Stimulated activated memory B cell treated with anti-CD40 and anti-IgM and Interleukin-4, amounts not matched to agents 10 μg/mL and 1 μg/mL and 100 μg/mL, for 72 hours (primary cell): ENCODE results near the gene SOS1.
A peak's percentile ranks its signal among the peaks of the same experiment; 100 is the strongest.
"Not testable (repeated sequence)": the region's sequence is repeated elsewhere in the genome, so short reads cannot be mapped to it uniquely, and the experiment has no call there.

ENCODE experiments used
- ATAC-seq: fragments of 150-1000 bp; cut with Tn5 transposase; 2 replicates; pipeline ENCODE4 v1.10.0; 2021
- H3K27ac Mint-ChIP-seq: one replicate; pipeline ENCODE4 v1.8.0; 2022; ENCODE audit warnings: mild to moderate bottlenecking, mixed read lengths
- H3K27me3 Mint-ChIP-seq: one replicate; pipeline ENCODE4 v1.8.0; 2022; ENCODE audit warnings: mixed read lengths
- H3K36me3 Mint-ChIP-seq: one replicate; pipeline ENCODE4 v1.8.0; 2022; ENCODE audit warnings: mixed read lengths
- H3K4me1 Mint-ChIP-seq: one replicate; pipeline ENCODE4 v1.8.0; 2022; ENCODE audit warnings: mixed read lengths
- H3K4me3 Mint-ChIP-seq: one replicate; pipeline ENCODE4 v1.8.0; 2022; ENCODE audit warnings: mild to moderate bottlenecking, moderate library complexity, mixed read lengths
- H3K9me3 Mint-ChIP-seq: one replicate; pipeline ENCODE4 v1.8.0; 2022; ENCODE audit warnings: mixed read lengths

The SOS1 gene

GRCh38 chr2:38959938-38960608 is 160.8 kb downstream of the SOS1 start:
- Mint-ChIP-seq H3K4me3 (peak overlapping the region; percentile 74), H3K27ac (peak overlapping the region; percentile 22), H3K9me3 (peaks cover 2% of the 10 kb centered on the region), H3K27me3 (no peaks in the 10 kb centered on the region), H3K4me1 (no peaks in the 10 kb centered on the region), H3K36me3 (no peaks in the 10 kb centered on the region)
- peak; percentile 91 for ATAC-seq

- H3K36me3 Mint-ChIP-seq = no peaks in the 10 kb centered on the region
- H3K4me3 Mint-ChIP-seq = peak overlapping the region; percentile 57
- peaks cover 2% of the 10 kb centered on the region for H3K9me3 Mint-ChIP-seq
- no peaks in the 10 kb centered on the region for H3K4me1 Mint-ChIP-seq
- ATAC-seq = no peak
- no peak overlapping the region for H3K27ac Mint-ChIP-seq
- no peaks in the 10 kb centered on the region for H3K27me3 Mint-ChIP-seq
These were observed 161.4 kb downstream of the SOS1 start for GRCh38 chr2:38959466-38959865.

GRCh38 chr2:38957972-38958371 is 162.9 kb downstream of the SOS1 start:
- H3K36me3 Mint-ChIP-seq = no peaks in the 10 kb centered on the region
- H3K9me3 Mint-ChIP-seq = peaks cover 2% of the 10 kb centered on the region
- no peak overlapping the region for H3K27ac Mint-ChIP-seq
- no peak overlapping the region for H3K4me3 Mint-ChIP-seq
- H3K4me1 Mint-ChIP-seq = no peaks in the 10 kb centered on the region
- no peaks in the 10 kb centered on the region for H3K27me3 Mint-ChIP-seq
- ATAC-seq = no peak

GRCh38 chr2:38951766-38952165 is 169.1 kb downstream of the SOS1 start:
- no peaks in the 10 kb centered on the region for H3K4me1 Mint-ChIP-seq
- H3K27me3 Mint-ChIP-seq = no peaks in the 10 kb centered on the region
- no peak for ATAC-seq
- H3K27ac Mint-ChIP-seq = no peak overlapping the region
- H3K9me3 Mint-ChIP-seq = no peaks in the 10 kb centered on the region
- no peak overlapping the region for H3K4me3 Mint-ChIP-seq
- no peaks in the 10 kb centered on the region for H3K36me3 Mint-ChIP-seq

GRCh38 chr2:38948995-38949394 is 171.9 kb downstream of the SOS1 start:
- no peak overlapping the region for H3K27ac Mint-ChIP-seq
- H3K4me3 Mint-ChIP-seq = no peak overlapping the region
- ATAC-seq = no peak
- no peaks in the 10 kb centered on the region for H3K36me3 Mint-ChIP-seq
- no peaks in the 10 kb centered on the region for H3K9me3 Mint-ChIP-seq
- H3K27me3 Mint-ChIP-seq = no peaks in the 10 kb centered on the region
- no peaks in the 10 kb centered on the region for H3K4me1 Mint-ChIP-seq

- H3K27me3 Mint-ChIP-seq = no peaks in the 10 kb centered on the region
- H3K27ac Mint-ChIP-seq = no peak overlapping the region
- H3K4me1 Mint-ChIP-seq = no peaks in the 10 kb centered on the region
- H3K9me3 Mint-ChIP-seq = no peaks in the 10 kb centered on the region
- H3K4me3 Mint-ChIP-seq = no peak overlapping the region
- no peaks in the 10 kb centered on the region for H3K36me3 Mint-ChIP-seq
- no peak for ATAC-seq
These were observed 172.4 kb downstream of the SOS1 start for GRCh38 chr2:38948387-38948882.

GRCh38 chr2:38947241-38948239 is 173.3 kb downstream of the SOS1 start:
- no peaks in the 10 kb centered on the region for H3K4me1 Mint-ChIP-seq
- H3K27ac Mint-ChIP-seq = no peak overlapping the region
- no peaks in the 10 kb centered on the region for H3K36me3 Mint-ChIP-seq
- no peak overlapping the region for H3K4me3 Mint-ChIP-seq
- no peaks in the 10 kb centered on the region for H3K9me3 Mint-ChIP-seq
- H3K27me3 Mint-ChIP-seq = no peaks in the 10 kb centered on the region
- ATAC-seq = peak; percentile 62

- no peaks in the 10 kb centered on the region for H3K9me3 Mint-ChIP-seq
- ATAC-seq = no peak
- no peaks in the 10 kb centered on the region for H3K4me1 Mint-ChIP-seq
- no peak overlapping the region for H3K4me3 Mint-ChIP-seq
- no peak overlapping the region for H3K27ac Mint-ChIP-seq
- H3K36me3 Mint-ChIP-seq = no peaks in the 10 kb centered on the region
- peaks cover 9% of the 10 kb centered on the region for H3K27me3 Mint-ChIP-seq
These were observed 174.9 kb downstream of the SOS1 start for GRCh38 chr2:38945911-38946310.

GRCh38 chr2:38945372-38945771 is 175.5 kb downstream of the SOS1 start:
- H3K4me1 Mint-ChIP-seq = no peaks in the 10 kb centered on the region
- H3K9me3 Mint-ChIP-seq = no peaks in the 10 kb centered on the region
- H3K27ac Mint-ChIP-seq = no peak overlapping the region
- no peaks in the 10 kb centered on the region for H3K36me3 Mint-ChIP-seq
- no peak for ATAC-seq
- no peak overlapping the region for H3K4me3 Mint-ChIP-seq
- H3K27me3 Mint-ChIP-seq = peaks cover 9% of the 10 kb centered on the region

GRCh38 chr2:38943784-38944183 is 177.1 kb downstream of the SOS1 start:
- no peak overlapping the region for H3K4me3 Mint-ChIP-seq
- peaks cover 9% of the 10 kb centered on the region for H3K27me3 Mint-ChIP-seq
- H3K36me3 Mint-ChIP-seq = no peaks in the 10 kb centered on the region
- H3K4me1 Mint-ChIP-seq = no peaks in the 10 kb centered on the region
- ATAC-seq = no peak
- H3K9me3 Mint-ChIP-seq = no peaks in the 10 kb centered on the region
- H3K27ac Mint-ChIP-seq = no peak overlapping the region

GRCh38 chr2:38940746-38941145 is 180.1 kb downstream of the SOS1 start:
- Mint-ChIP-seq H3K27ac (no peak overlapping the region), H3K4me1 (no peaks in the 10 kb centered on the region), H3K9me3 (no peaks in the 10 kb centered on the region), H3K36me3 (no peaks in the 10 kb centered on the region), H3K4me3 (no peak overlapping the region), H3K27me3 (peaks cover 14% of the 10 kb centered on the region)
- ATAC-seq = no peak

GRCh38 chr2:38937548-38937947 is 183.3 kb downstream of the SOS1 start:
- peaks cover 29% of the 10 kb centered on the region for H3K27me3 Mint-ChIP-seq
- ATAC-seq = no peak
- no peak overlapping the region for H3K4me3 Mint-ChIP-seq
- no peak overlapping the region for H3K27ac Mint-ChIP-seq
- no peaks in the 10 kb centered on the region for H3K9me3 Mint-ChIP-seq
- no peaks in the 10 kb centered on the region for H3K36me3 Mint-ChIP-seq
- H3K4me1 Mint-ChIP-seq = peaks cover 7% of the 10 kb centered on the region

- not testable (repeated sequence) for H3K27ac Mint-ChIP-seq, H3K4me1 Mint-ChIP-seq, H3K4me3 Mint-ChIP-seq, H3K9me3 Mint-ChIP-seq, ATAC-seq, H3K36me3 Mint-ChIP-seq
- H3K27me3 Mint-ChIP-seq = peaks cover 20% of the 10 kb centered on the region
These were observed 184.3 kb downstream of the SOS1 start for GRCh38 chr2:38936516-38936915.

- H3K27me3 Mint-ChIP-seq = peaks cover 20% of the 10 kb centered on the region
- H3K9me3 Mint-ChIP-seq = no peaks in the 10 kb centered on the region
- H3K36me3 Mint-ChIP-seq = no peaks in the 10 kb centered on the region
- ATAC-seq = no peak
- no peak overlapping the region for H3K4me3 Mint-ChIP-seq
- H3K27ac Mint-ChIP-seq = no peak overlapping the region
- H3K4me1 Mint-ChIP-seq = peaks cover 7% of the 10 kb centered on the region
These were observed 185.2 kb downstream of the SOS1 start for GRCh38 chr2:38935568-38936172.

- H3K27me3 Mint-ChIP-seq = peaks cover 20% of the 10 kb centered on the region
- no peaks in the 10 kb centered on the region for H3K9me3 Mint-ChIP-seq
- no peaks in the 10 kb centered on the region for H3K36me3 Mint-ChIP-seq
- H3K4me3 Mint-ChIP-seq = no peak overlapping the region
- H3K4me1 Mint-ChIP-seq = peaks cover 7% of the 10 kb centered on the region
- peak overlapping the region; percentile 18 for H3K27ac Mint-ChIP-seq
- ATAC-seq = peak; percentile 45
These were observed 186.1 kb downstream of the SOS1 start for GRCh38 chr2:38934742-38935141.
